Caco-2 (cell line): Measurements from ENCODE around the gene RRAS. TPM values are rescaled to one million over a fixed set of nuclear protein-coding genes. Genes with fewer than 3 reads are reported as not detected.

Experiments
- BruUV-seq: library from RNA; stranded (reverse); fragments of 400-500 nt; replicated peaks from 2 replicates; lab custom pipeline; 2021; lab: Mats Ljungman, UMichigan
- CTCF ChIA-PET: fragments of 300-600 bp; sonication (Branson Sonifier 250); formaldehyde crosslinking; loops from one replicate; lab custom pipeline; 2022; ENCODE audit warnings: antibody characterized with exemption; lab: Charles Lee
- POLR2A ChIA-PET: fragments of 300-600 bp; sonication (Branson Sonifier 250); formaldehyde crosslinking; loops from one replicate; lab custom pipeline; 2022; ENCODE audit warnings: antibody characterized with exemption; lab: Charles Lee
- DNase-seq, 2 experiments: peaks; one replicate each; pipeline versions ENCODE4 v3.0.0 to v3.0.0-alpha.2; 2020 to 2022
- H3K27me3 ChIP-seq: replicated peaks from 2 replicates; pipeline ENCODE4 v1.6.0; 2011; ENCODE audit warnings: low read length; ENCODE audit not compliant: control insufficient read depth, insufficient read depth
- H3K36me3 ChIP-seq: 2 replicates; pipeline ENCODE4 v1.5.1; 2011; ENCODE audit warnings: low read length; ENCODE audit not compliant: control insufficient read depth, insufficient read depth
- H3K4me1 ChIP-seq: fragments of 250-450 bp; sonication (Bioruptor Pico); 2 replicates; pipeline ENCODE4 v1.5.1; 2020; ENCODE audit warnings: mild to moderate bottlenecking
- H3K4me3 ChIP-seq: 2 replicates; pipeline ENCODE4 v1.5.1; 2011; ENCODE audit warnings: low read depth, mild to moderate bottlenecking, control low read depth, low read length
- H3K9me3 ChIP-seq: fragments of 250-450 bp; sonication (Bioruptor Pico); 2 replicates; pipeline ENCODE4 v1.5.1; 2020; ENCODE audit warnings: mild to moderate bottlenecking, moderate library complexity
- H3K27ac Mint-ChIP-seq: one replicate; pipeline ENCODE4 v1.8.0; 2022; ENCODE audit warnings: mixed read lengths; ENCODE audit not compliant: unreplicated experiment
- H3K27me3 Mint-ChIP-seq: one replicate; pipeline ENCODE4 v1.8.0; 2022; ENCODE audit warnings: mixed read lengths; ENCODE audit not compliant: insufficient read depth, unreplicated experiment
- H3K36me3 Mint-ChIP-seq: one replicate; pipeline ENCODE4 v1.8.0; 2022; ENCODE audit warnings: mild to moderate bottlenecking, mixed read lengths; ENCODE audit not compliant: insufficient read depth, unreplicated experiment
- H3K4me1 Mint-ChIP-seq: one replicate; pipeline ENCODE4 v1.8.0; 2022; ENCODE audit warnings: low read depth, mixed read lengths; ENCODE audit not compliant: unreplicated experiment
- H3K4me3 Mint-ChIP-seq: one replicate; pipeline ENCODE4 v1.8.0; 2022; ENCODE audit warnings: mild to moderate bottlenecking, moderate library complexity, mixed read lengths; ENCODE audit not compliant: unreplicated experiment
- H3K9me3 Mint-ChIP-seq: one replicate; pipeline ENCODE4 v1.8.0; 2022; ENCODE audit warnings: mixed read lengths; ENCODE audit not compliant: unreplicated experiment
- intact Hi-C: fragments of 100-400 bp; cut with micrococcal nuclease; formaldehyde crosslinking; loops from one replicate; pipeline ENCODE4 v1.10.0; 2022; ENCODE audit not compliant: unreplicated experiment
- total RNA-seq: library from RNA; stranded (reverse); gene quantifications from 2 replicates; pipeline ENCODE4 v1.2.3, GENCODE V29; 2022
- TF ChIP-seq, protein P1 (sequence below), 2 experiments: fragments of 200-600 bp in 1 of 2; IDR thresholded peaks; 1 replicate in 1 of 2; 2 replicates in 1 of 2; pipeline versions ENCODE4 v1.5.1 to v1.8.0; 2011 to 2022; ENCODE audit warnings: antibody characterized with exemption in 1 of 2, control low read depth in 1 of 2, inconsistent platforms in 1 of 2, low read depth in 1 of 2, low read length in 1 of 2, mild to moderate bottlenecking in 1 of 2, moderate library complexity in 1 of 2; ENCODE audit not compliant: insufficient read depth in 1 of 2, severe bottlenecking in 1 of 2, unreplicated experiment in 1 of 2

RRAS gene
- total RNA-seq, 1 experiment from 2014 or later: 10.6 TPM

DNA sequence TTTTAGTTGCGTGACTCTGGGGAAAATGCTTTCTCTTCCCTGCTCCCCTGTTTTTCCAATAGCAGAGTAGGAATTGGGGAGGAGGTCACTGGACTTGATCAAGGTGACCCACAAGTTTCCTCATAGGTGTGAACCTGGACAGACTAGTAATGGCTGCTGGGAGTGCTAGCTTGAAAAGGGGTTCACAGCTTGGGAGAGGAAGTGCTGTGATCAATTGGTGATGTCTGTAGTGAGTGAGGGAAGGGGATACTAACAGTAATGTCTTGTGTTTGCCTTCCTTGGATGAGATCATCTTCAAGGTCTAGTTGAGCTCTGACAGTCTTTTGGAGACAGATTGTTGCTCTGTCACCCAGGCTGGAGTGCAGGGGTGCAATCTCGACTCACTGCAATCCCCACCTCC, 27.5 kb upstream of the RRAS start:
- H3K4me1 Mint-ChIP-seq: peaks cover 28% of the 10 kb centered on the region
- intact Hi-C loops: no loop called here
- ChIA-PET POLR2A (interaction anchor here (0.8 kb wide), 1 partner anchor 9 kb away, joined by 3 read pairs; no protein-coding TSS in a partner anchor), CTCF (no interaction called here)
- Histone ChIP-seq H3K36me3 (peaks cover 2% of the 10 kb centered on the region), H3K9me3 (no peaks in the 10 kb centered on the region), H3K4me3 (no peak overlapping the region), H3K27me3 (no peaks in the 10 kb centered on the region), H3K4me1 (peaks cover 23% of the 10 kb centered on the region)
- no peak for DNase-seq
- H3K9me3 Mint-ChIP-seq: no peaks in the 10 kb centered on the region
- peaks cover 74% of the 10 kb centered on the region for H3K36me3 Mint-ChIP-seq
- peak overlapping the region; percentile 89 for H3K27ac Mint-ChIP-seq
- TF ChIP-seq, protein P1, sequence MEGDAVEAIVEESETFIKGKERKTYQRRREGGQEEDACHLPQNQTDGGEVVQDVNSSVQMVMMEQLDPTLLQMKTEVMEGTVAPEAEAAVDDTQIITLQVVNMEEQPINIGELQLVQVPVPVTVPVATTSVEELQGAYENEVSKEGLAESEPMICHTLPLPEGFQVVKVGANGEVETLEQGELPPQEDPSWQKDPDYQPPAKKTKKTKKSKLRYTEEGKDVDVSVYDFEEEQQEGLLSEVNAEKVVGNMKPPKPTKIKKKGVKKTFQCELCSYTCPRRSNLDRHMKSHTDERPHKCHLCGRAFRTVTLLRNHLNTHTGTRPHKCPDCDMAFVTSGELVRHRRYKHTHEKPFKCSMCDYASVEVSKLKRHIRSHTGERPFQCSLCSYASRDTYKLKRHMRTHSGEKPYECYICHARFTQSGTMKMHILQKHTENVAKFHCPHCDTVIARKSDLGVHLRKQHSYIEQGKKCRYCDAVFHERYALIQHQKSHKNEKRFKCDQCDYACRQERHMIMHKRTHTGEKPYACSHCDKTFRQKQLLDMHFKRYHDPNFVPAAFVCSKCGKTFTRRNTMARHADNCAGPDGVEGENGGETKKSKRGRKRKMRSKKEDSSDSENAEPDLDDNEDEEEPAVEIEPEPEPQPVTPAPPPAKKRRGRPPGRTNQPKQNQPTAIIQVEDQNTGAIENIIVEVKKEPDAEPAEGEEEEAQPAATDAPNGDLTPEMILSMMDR (IDR thresholded peaks at IDR 0.05; ENCODE audit: insufficient read depth in 1 of 2, low read depth in 1 of 2, low read length in 1 of 2, severe bottlenecking in 1 of 2, unreplicated experiment in 1 of 2): no peak
- no peaks in the 10 kb centered on the region for H3K27me3 Mint-ChIP-seq
- peak overlapping the region; percentile 93 for H3K4me3 Mint-ChIP-seq
- BruUV-seq: no TSS peak

DNA sequence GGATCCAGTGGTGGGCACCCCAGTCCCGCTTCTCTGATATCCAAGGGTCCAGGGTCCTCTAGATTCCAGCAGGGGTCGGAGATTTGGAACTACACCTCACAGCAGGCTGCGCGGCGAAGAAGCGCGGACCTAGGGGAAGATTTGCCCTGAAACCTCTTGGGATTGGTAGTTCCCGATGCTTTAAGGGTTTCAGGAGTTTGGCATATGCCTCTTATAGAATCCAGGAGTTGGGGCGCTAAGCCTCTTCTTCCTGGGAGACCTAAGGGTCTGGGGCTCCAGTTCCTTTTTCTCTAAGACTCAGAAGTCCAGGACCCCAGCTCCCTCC, 26.1 kb upstream of the RRAS start:
- Histone ChIP-seq H3K36me3 (peaks cover 4% of the 10 kb centered on the region), H3K9me3 (no peaks in the 10 kb centered on the region), H3K4me1 (peaks cover 13% of the 10 kb centered on the region; the same call in 1 of the 2 replicates), H3K4me3 (peak overlapping the region; percentile 86), H3K27me3 (no peaks in the 10 kb centered on the region)
- Mint-ChIP-seq H3K27me3 (no peaks in the 10 kb centered on the region), H3K27ac (peak overlapping the region; percentile 89), H3K4me3 (peak overlapping the region; percentile 93), H3K9me3 (no peaks in the 10 kb centered on the region), H3K36me3 (peaks cover 78% of the 10 kb centered on the region), H3K4me1 (peaks cover 18% of the 10 kb centered on the region)
- POLR2A ChIA-PET: interaction anchor here (0.6 to 2.6 kb wide), 3 partner anchors 11 to 75 kb away, joined by 8 to 24 read pairs (median 15); partner anchors contain the start of genes PRMT1 and RRAS
- intact Hi-C loops: no loop called here
- BruUV-seq: TSS peak; percentile 77
- TF ChIP-seq, protein P1 (IDR thresholded peaks at IDR 0.05; ENCODE audit: insufficient read depth in 1 of 2, low read depth in 1 of 2, low read length in 1 of 2, severe bottlenecking in 1 of 2, unreplicated experiment in 1 of 2): no peak
- DNase-seq: no peak
- CTCF ChIA-PET: interaction anchor here (2.0 kb wide), 1 partner anchor 96 kb away, joined by 7 read pairs; no protein-coding TSS in a partner anchor

DNA sequence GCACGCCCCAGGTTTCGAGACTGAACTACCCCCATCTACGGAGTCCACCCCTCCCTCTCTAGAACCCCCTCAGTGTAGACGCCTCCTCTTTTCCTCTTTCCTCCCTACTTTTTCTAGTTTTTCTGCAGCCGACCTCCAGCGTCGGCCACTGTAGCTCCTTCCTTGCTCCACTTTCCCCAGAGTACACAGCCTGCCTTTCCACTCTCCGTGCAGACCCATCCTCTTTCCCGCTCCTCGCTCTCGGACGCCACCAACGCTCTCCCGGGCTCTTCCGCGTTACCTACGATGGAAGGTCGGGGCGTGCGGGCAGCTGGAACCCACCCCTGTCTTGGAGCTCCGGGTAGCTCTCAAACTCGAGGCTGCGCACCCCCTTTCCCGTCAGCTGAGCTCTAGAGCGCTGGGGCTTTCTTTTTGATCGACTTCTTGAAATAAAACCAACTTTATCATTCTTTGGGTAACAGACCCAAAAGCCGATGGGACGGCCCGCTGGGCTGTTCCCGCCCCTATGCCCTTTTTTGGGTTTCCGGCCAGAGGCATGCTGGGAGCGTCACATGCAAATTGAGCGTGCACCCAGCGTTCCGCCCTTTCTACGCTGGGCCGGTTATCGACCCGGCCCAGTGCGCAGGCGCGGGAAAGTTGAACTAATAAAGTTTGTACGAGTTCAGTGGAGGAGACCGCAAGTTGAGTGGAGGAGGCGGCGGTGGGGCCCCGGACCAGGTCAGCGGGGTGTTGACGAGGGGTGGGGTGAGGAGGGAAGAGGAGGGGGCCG, 25.6 kb upstream of the RRAS start, which contains the start of the genes BCL2L12 and IRF3:
BCL2L12 (plus strand) TSS at position 583 of the 769 bp plus-strand sequence. CDS start 760 bp downstream, outside the sequence.
IRF3 (minus strand) TSS at position 507 of the 769 bp plus-strand sequence. CDS start 1,019 bp downstream, outside the sequence.
- BruUV-seq: TSS peak; percentile 55
- H3K4me1 ChIP-seq: peaks cover 13% of the 10 kb centered on the region; the same call in 1 of the 2 replicates
- POLR2A ChIA-PET: interaction anchor here (0.6 to 2.6 kb wide), 5 partner anchors 9 to 75 kb away, joined by 4 to 24 read pairs (median 15); partner anchors contain the start of genes PRMT1, RRAS and SCAF1

More for the DNA sequence above, 25.6 kb upstream of the RRAS start, which contains the start of the genes BCL2L12 and IRF3:
- Mint-ChIP-seq H3K36me3 (peaks cover 80% of the 10 kb centered on the region), H3K4me1 (peaks cover 18% of the 10 kb centered on the region), H3K27me3 (no peaks in the 10 kb centered on the region), H3K9me3 (no peaks in the 10 kb centered on the region), H3K4me3 (peak within 1 kb of the TSS; percentile 93), H3K27ac (peak within 1 kb of the TSS; percentile 89)
- Histone ChIP-seq H3K36me3 (peaks cover 4% of the 10 kb centered on the region), H3K4me3 (peak within 1 kb of the TSS; percentile 86), H3K27me3 (no peaks in the 10 kb centered on the region), H3K9me3 (no peaks in the 10 kb centered on the region; the same call in 1 of the 2 replicates)
- intact Hi-C loops: loop anchor here (1.0 kb wide), 2 partner anchors 11 to 25 kb away; partner anchors contain the start of gene RRAS
- CTCF ChIA-PET: interaction anchor here (0.5 to 2.0 kb wide), 3 partner anchors 25 to 171 kb away, joined by 4 to 11 read pairs (median 7); partner anchors contain the start of gene RRAS
- TF ChIP-seq, protein P1 (IDR thresholded peaks at IDR 0.05; ENCODE audit: insufficient read depth in 1 of 2, low read depth in 1 of 2, low read length in 1 of 2, severe bottlenecking in 1 of 2, unreplicated experiment in 1 of 2): no peak
- peak; percentile 97 to 98 for DNase-seq
